Stomach smooth muscle (tissue), 2 donors: ENCODE data around the gene DACT2.
"Not testable (repeated sequence)": the region's sequence is repeated elsewhere in the genome, so short reads cannot be mapped to it uniquely, and the experiment has no call there.

ENCODE experiments used
- H3K27ac ChIP-seq: one replicate; pipeline ENCODE4 v1.7.0; 2013; ENCODE audit warnings: mild to moderate bottlenecking, low read length, inconsistent platforms
- H3K27me3 ChIP-seq, 2 donors: one replicate each; pipeline ENCODE4 v1.7.0; 2013; ENCODE audit warnings: low read length in 2 of 2; ENCODE audit not compliant: insufficient read depth in 2 of 2, control insufficient read depth in 1 of 2
- H3K36me3 ChIP-seq, 2 donors: one replicate each; pipeline ENCODE4 v1.7.0; 2013; ENCODE audit warnings: low read length in 2 of 2; ENCODE audit not compliant: control insufficient read depth in 2 of 2, insufficient read depth in 2 of 2
- H3K4me1 ChIP-seq: one replicate; pipeline ENCODE4 v1.7.0; 2013; ENCODE audit warnings: low read length; ENCODE audit not compliant: control insufficient read depth, insufficient read depth
- H3K4me3 ChIP-seq, 2 donors: one replicate each; pipeline ENCODE4 v1.7.0; 2013; ENCODE audit warnings: low read length in 2 of 2
- H3K9ac ChIP-seq, 2 donors: one replicate each; pipeline ENCODE4 v1.7.0; 2013; ENCODE audit warnings: low read length in 2 of 2, mild to moderate bottlenecking in 1 of 2
- H3K9me3 ChIP-seq, 2 donors: one replicate each; pipeline ENCODE4 v1.7.0; 2013; ENCODE audit warnings: low read length in 2 of 2; ENCODE audit not compliant: control insufficient read depth in 2 of 2
- donor health status: healthy.
- donor health status: Pancreatic carcinoma.

Gene DACT2

GRCh38 chr6:168272415-168273325, 46.9 kb downstream of the DACT2 start:
- H3K4me1 ChIP-seq, result no peaks in the 10 kb centered on the region
- H3K27ac ChIP-seq, result no peak overlapping the region
- no peak overlapping the region for H3K4me3 ChIP-seq
- no peaks in the 10 kb centered on the region for H3K9me3 ChIP-seq
- no peak overlapping the region for H3K9ac ChIP-seq
- no peaks in the 10 kb centered on the region for H3K36me3 ChIP-seq
- peaks cover 0 to 2% of the 10 kb centered on the region in 2 donors for H3K27me3 ChIP-seq

GRCh38 chr6:168270274-168271172, 49.1 kb downstream of the DACT2 start:
- Histone ChIP-seq H3K4me3 (no peak overlapping the region), H3K36me3 (no peaks in the 10 kb centered on the region), H3K9me3 (no peaks in the 10 kb centered on the region), H3K27me3 (no peaks in the 10 kb centered on the region), H3K27ac (no peak overlapping the region), H3K9ac (no peak overlapping the region), H3K4me1 (no peaks in the 10 kb centered on the region)

- no peaks in the 10 kb centered on the region for H3K27me3 ChIP-seq
- H3K9me3 ChIP-seq, result no peaks in the 10 kb centered on the region
- H3K4me3 ChIP-seq, result no peak overlapping the region
- H3K9ac ChIP-seq, result no peak overlapping the region
- no peaks in the 10 kb centered on the region for H3K36me3 ChIP-seq
- H3K27ac ChIP-seq, result no peak overlapping the region
- H3K4me1 ChIP-seq, result no peaks in the 10 kb centered on the region
Measured at GRCh38 chr6:168269455-168270243, 49.9 kb downstream of the DACT2 start.

GRCh38 chr6:168268755-168269154, 50.8 kb downstream of the DACT2 start:
- Histone ChIP-seq H3K27me3 (no peaks in the 10 kb centered on the region), H3K27ac (no peak overlapping the region), H3K36me3 (no peaks in the 10 kb centered on the region), H3K4me1 (no peaks in the 10 kb centered on the region), H3K4me3 (no peak overlapping the region), H3K9ac (no peak overlapping the region), H3K9me3 (no peaks in the 10 kb centered on the region)

GRCh38 chr6:168267779-168268178, 51.8 kb downstream of the DACT2 start:
- H3K4me3 ChIP-seq, H3K27me3 ChIP-seq, H3K4me1 ChIP-seq, H3K9me3 ChIP-seq, H3K27ac ChIP-seq, H3K9ac ChIP-seq, H3K36me3 ChIP-seq: not testable (repeated sequence)

GRCh38 chr6:168265827-168266815, 53.5 kb downstream of the DACT2 start:
- H3K36me3 ChIP-seq, result no peaks in the 10 kb centered on the region
- H3K9me3 ChIP-seq, result no peaks in the 10 kb centered on the region
- H3K27me3 ChIP-seq, result no peaks in the 10 kb centered on the region
- H3K4me1 ChIP-seq, result no peaks in the 10 kb centered on the region
- H3K9ac ChIP-seq, result no peak overlapping the region
- H3K4me3 ChIP-seq, result no peak overlapping the region
- no peak overlapping the region for H3K27ac ChIP-seq

GRCh38 chr6:168265394-168265793, 54.2 kb downstream of the DACT2 start:
- H3K36me3 ChIP-seq, result no peaks in the 10 kb centered on the region
- no peaks in the 10 kb centered on the region for H3K9me3 ChIP-seq
- no peaks in the 10 kb centered on the region for H3K4me1 ChIP-seq
- H3K27ac ChIP-seq, result no peak overlapping the region
- no peak overlapping the region for H3K9ac ChIP-seq
- no peak overlapping the region for H3K4me3 ChIP-seq
- no peaks in the 10 kb centered on the region for H3K27me3 ChIP-seq

- Histone ChIP-seq H3K9me3 (no peaks in the 10 kb centered on the region), H3K27ac (no peak overlapping the region), H3K4me3 (no peak overlapping the region), H3K4me1 (no peaks in the 10 kb centered on the region), H3K36me3 (no peaks in the 10 kb centered on the region), H3K27me3 (no peaks in the 10 kb centered on the region), H3K9ac (no peak overlapping the region)
Measured at GRCh38 chr6:168264593-168265335, 54.8 kb downstream of the DACT2 start.

GRCh38 chr6:168263351-168263905, 56.1 kb downstream of the DACT2 start:
- no peak overlapping the region for H3K4me3 ChIP-seq
- H3K27me3 ChIP-seq, result no peaks in the 10 kb centered on the region
- no peaks in the 10 kb centered on the region for H3K9me3 ChIP-seq
- H3K36me3 ChIP-seq, result no peaks in the 10 kb centered on the region
- no peak overlapping the region for H3K9ac ChIP-seq
- H3K4me1 ChIP-seq, result no peaks in the 10 kb centered on the region
- no peak overlapping the region for H3K27ac ChIP-seq
